HUES64 (cell line): ENCODE measurements around the gene VPS35.
"Not testable (repeated sequence)": the region's sequence is repeated elsewhere in the genome, so short reads cannot be mapped to it uniquely, and the experiment has no call there.

ENCODE experiments used
- H3K27ac ChIP-seq: 2 replicates; pipeline ENCODE4 v1.7.0; 2013; ENCODE audit warnings: low read depth, low read length, inconsistent platforms
- H3K27me3 ChIP-seq: 2 replicates; pipeline ENCODE4 v1.6.1; 2013; ENCODE audit warnings: mild to moderate bottlenecking, low read length; ENCODE audit not compliant: insufficient read depth
- H3K36me3 ChIP-seq: 2 replicates; pipeline ENCODE4 v1.6.1; 2013; ENCODE audit warnings: mild to moderate bottlenecking, low read length; ENCODE audit not compliant: insufficient read depth
- H3K4me1 ChIP-seq: 2 replicates; pipeline ENCODE4 v1.6.1; 2013; ENCODE audit warnings: mild to moderate bottlenecking, low read length, moderate library complexity; ENCODE audit not compliant: insufficient read depth
- H3K4me3 ChIP-seq: 2 replicates; pipeline ENCODE4 v1.5.1; 2013; ENCODE audit warnings: mild to moderate bottlenecking, low read length, moderate library complexity
- H3K9ac ChIP-seq: 2 replicates; pipeline ENCODE4 v1.6.1; 2013; ENCODE audit warnings: mild to moderate bottlenecking, low read depth, low read length
- H3K9me3 ChIP-seq: 2 replicates; pipeline ENCODE4 v1.6.1; 2013; ENCODE audit warnings: low read depth, low read length; ENCODE audit not compliant: insufficient read depth
- WGBS: fragments of 150-250, 120-280 bp; methylation state at CpG from one replicate; pipeline ENCODE4 v1.1.7; 2013; ENCODE audit warnings: missing lambda C conversion rate; 5-methylcytosine and 5-hydroxymethylcytosine counted together

VPS35 gene

GRCh38 chr16:46690281-46691178, 1.6 kb upstream of the VPS35 start:
- H3K4me1 ChIP-seq: peaks cover 20% of the 10 kb centered on the region; the same call in 1 of the 2 replicates
- peak overlapping the region; percentile 90 for H3K4me3 ChIP-seq
- H3K27ac ChIP-seq: peak overlapping the region; percentile 95
- H3K36me3 ChIP-seq: peaks cover 39% of the 10 kb centered on the region
- WGBS: 24% methylated on average over 21 of the region's 21 CpGs
- H3K27me3 ChIP-seq: no peaks in the 10 kb centered on the region
- no peaks in the 10 kb centered on the region for H3K9me3 ChIP-seq
- H3K9ac ChIP-seq: peak overlapping the region; percentile 87

GRCh38 chr16:46689365-46690280, 645 bp upstream of the VPS35 start, which contains the start of gene ORC6:
ORC6 (plus strand) TSS chr16:46689659; CDS start chr16:46689706, 47 bp downstream.
- Histone ChIP-seq H3K36me3 (peaks cover 30% of the 10 kb centered on the region), H3K4me3 (peak within 1 kb of the TSS; percentile 90), H3K27ac (peak within 1 kb of the TSS; percentile 95), H3K9me3 (no peaks in the 10 kb centered on the region), H3K27me3 (no peaks in the 10 kb centered on the region), H3K4me1 (peaks cover 20% of the 10 kb centered on the region; the same call in 1 of the 2 replicates), H3K9ac (peak within 1 kb of the TSS; percentile 92)
- WGBS: under 1% methylated on average over 79 of the region's 79 CpGs

DNA sequence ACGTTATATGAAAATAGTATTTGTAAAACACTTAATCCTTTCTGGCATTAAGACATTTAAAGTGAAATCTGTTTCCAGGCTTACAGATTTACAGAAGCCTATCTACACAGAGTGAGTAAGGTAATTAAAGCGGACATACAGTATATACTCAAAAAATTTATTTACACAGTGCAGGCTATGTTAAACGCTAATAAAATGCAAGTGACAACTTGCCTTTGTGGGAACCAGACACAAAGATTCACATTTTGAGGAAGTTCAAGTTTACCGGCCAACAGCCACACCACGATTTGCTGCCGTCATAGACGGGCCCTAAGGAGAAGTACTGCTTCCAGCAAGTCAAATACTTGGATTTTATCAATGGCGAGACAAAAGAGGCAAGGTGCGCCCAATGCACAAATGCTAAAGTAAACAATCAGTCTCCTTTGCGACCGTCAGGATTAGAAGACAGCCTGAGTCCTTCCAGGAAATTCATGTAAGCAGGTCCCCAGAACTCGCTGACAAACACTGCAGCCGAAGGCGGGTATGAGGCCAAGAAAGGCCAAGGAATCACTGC, 801 bp downstream of the VPS35 start:
- peak overlapping the region; percentile 92 for H3K9ac ChIP-seq
- H3K27me3 ChIP-seq: no peaks in the 10 kb centered on the region
- H3K4me3 ChIP-seq: peak overlapping the region; percentile 90
- 7% methylated on average over 13 of the region's 14 CpGs for WGBS
- H3K4me1 ChIP-seq: peaks cover 20% of the 10 kb centered on the region; the same call in 1 of the 2 replicates
- peaks cover 28% of the 10 kb centered on the region for H3K36me3 ChIP-seq
- H3K27ac ChIP-seq: peak overlapping the region; percentile 95; the same call in 1 of the 2 replicates
- H3K9me3 ChIP-seq: no peaks in the 10 kb centered on the region

GRCh38 chr16:46687486-46687885, 1.5 kb downstream of the VPS35 start:
- H3K9me3 ChIP-seq: no peaks in the 10 kb centered on the region
- H3K36me3 ChIP-seq: peaks cover 25% of the 10 kb centered on the region
- H3K4me3 ChIP-seq: peak overlapping the region; percentile 90
- H3K9ac ChIP-seq: peak overlapping the region; percentile 92; the same call in 1 of the 2 replicates
- H3K4me1 ChIP-seq: peaks cover 20% of the 10 kb centered on the region; the same call in 1 of the 2 replicates
- no peak overlapping the region for H3K27ac ChIP-seq
- WGBS: 63% methylated on average over 9 of the region's 9 CpGs
- H3K27me3 ChIP-seq: no peaks in the 10 kb centered on the region

DNA sequence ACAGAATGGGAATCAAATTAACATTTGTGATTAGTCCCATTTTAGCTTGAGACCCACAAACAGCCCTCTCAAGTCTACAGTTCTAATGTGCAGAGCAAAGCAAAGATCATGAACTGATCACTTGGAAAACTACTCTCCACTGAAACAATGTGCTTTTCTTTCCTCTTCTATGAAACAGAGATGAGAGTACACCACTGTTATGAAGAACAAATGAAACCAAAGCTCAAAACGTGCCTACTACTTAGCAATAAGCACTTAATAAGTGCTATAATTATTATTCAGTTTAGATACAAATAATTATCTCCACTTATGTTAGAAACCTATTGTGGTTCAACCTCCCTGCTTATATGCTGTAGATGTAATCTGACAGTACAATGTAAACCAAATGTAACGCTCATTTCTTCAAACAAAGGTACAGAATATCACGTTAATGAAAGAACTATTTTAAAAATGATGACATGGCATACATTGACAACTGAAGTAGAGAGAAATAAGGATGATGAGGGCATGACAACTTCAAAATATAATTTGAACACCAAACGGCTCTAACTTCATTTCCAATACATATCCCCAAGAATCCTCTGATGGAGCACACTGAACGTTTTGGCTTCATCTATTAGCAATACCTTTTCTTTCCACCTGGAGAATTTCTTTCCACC, 2.0 kb downstream of the VPS35 start:
- H3K27ac ChIP-seq: no peak overlapping the region
- 0 out of 2 replicates have a peak overlapping the region, but pooled peaks have one; percentile 92 for H3K9ac ChIP-seq
- peaks cover 20% of the 10 kb centered on the region; the same call in 1 of the 2 replicates for H3K4me1 ChIP-seq
- WGBS: 77% methylated on average over 3 of the region's 5 CpGs
- H3K27me3 ChIP-seq: no peaks in the 10 kb centered on the region
- H3K4me3 ChIP-seq: peak overlapping the region; percentile 90
- no peaks in the 10 kb centered on the region for H3K9me3 ChIP-seq
- peaks cover 25% of the 10 kb centered on the region for H3K36me3 ChIP-seq

GRCh38 chr16:46681867-46682266, 7.1 kb downstream of the VPS35 start:
- WGBS: 100% methylated on average over 2 of the region's 2 CpGs

GRCh38 chr16:46677943-46678342, 11.0 kb downstream of the VPS35 start:
- not testable (repeated sequence) for H3K9ac ChIP-seq, H3K9me3 ChIP-seq, H3K27ac ChIP-seq, H3K4me3 ChIP-seq, H3K4me1 ChIP-seq, H3K27me3 ChIP-seq
- WGBS: 100% methylated on average over 1 of the region's 1 CpG
- H3K36me3 ChIP-seq: peaks cover 93% of the 10 kb centered on the region

More at GRCh38 chr16:46681867-46682266, 7.1 kb downstream of the VPS35 start:
- not testable (repeated sequence) for H3K4me1 ChIP-seq, H3K4me3 ChIP-seq, H3K27me3 ChIP-seq, H3K9ac ChIP-seq, H3K9me3 ChIP-seq, H3K27ac ChIP-seq
- peaks cover 61% of the 10 kb centered on the region for H3K36me3 ChIP-seq

GRCh38 chr16:46673320-46674013, 15.5 kb downstream of the VPS35 start:
- H3K4me1 ChIP-seq: no peaks in the 10 kb centered on the region
- WGBS: 74% methylated on average over 6 of the region's 6 CpGs
- H3K4me3 ChIP-seq: no peak overlapping the region
- H3K27me3 ChIP-seq: no peaks in the 10 kb centered on the region
- no peaks in the 10 kb centered on the region for H3K9me3 ChIP-seq
- H3K9ac ChIP-seq: no peak overlapping the region
- no peak overlapping the region; the same call in 1 of the 2 replicates for H3K27ac ChIP-seq
- H3K36me3 ChIP-seq: peaks cover 97% of the 10 kb centered on the region

DNA sequence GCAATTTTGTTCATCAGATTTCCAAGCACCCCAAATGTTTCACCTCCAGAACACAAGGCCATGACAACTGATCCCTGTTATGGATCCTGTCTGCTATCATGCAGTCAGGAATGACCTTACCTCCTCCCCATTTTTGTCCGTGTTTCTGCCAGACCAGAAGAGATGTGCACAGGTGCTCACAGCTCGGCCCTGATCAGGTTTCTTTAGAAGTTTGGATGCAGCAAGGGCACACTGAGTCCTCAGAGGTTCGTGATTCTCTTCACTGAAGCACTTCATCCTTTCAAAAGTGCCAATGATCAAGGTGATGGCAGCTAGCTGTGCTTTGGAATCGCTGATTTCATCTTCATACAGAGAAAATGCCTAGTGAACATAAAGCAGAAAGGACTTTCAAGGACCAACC, 26.9 kb downstream of the VPS35 start:
- 70% methylated on average over 4 of the region's 4 CpGs for WGBS
- H3K27ac ChIP-seq: no peak overlapping the region
- H3K27me3 ChIP-seq: no peaks in the 10 kb centered on the region
- H3K9me3 ChIP-seq: no peaks in the 10 kb centered on the region
- no peak overlapping the region for H3K9ac ChIP-seq
- peaks cover 77% of the 10 kb centered on the region for H3K36me3 ChIP-seq
- H3K4me3 ChIP-seq: no peak overlapping the region
- H3K4me1 ChIP-seq: no peaks in the 10 kb centered on the region

- Histone ChIP-seq H3K9ac (no peak overlapping the region), H3K27ac (no peak overlapping the region), H3K36me3 (peaks cover 52% of the 10 kb centered on the region), H3K4me1 (no peaks in the 10 kb centered on the region), H3K4me3 (no peak overlapping the region), H3K9me3 (no peaks in the 10 kb centered on the region), H3K27me3 (no peaks in the 10 kb centered on the region)
- 83% methylated on average over 1 of the region's 1 CpG for WGBS
Observed at GRCh38 chr16:46658925-46659324, 30.1 kb downstream of the VPS35 start.
